Fibroblast of mammary gland (primary cell): ENCODE data around the gene TMLHE.
"Not testable (repeated sequence)": the region's sequence is repeated elsewhere in the genome, so short reads cannot be mapped to it uniquely, and the experiment has no call there.

ENCODE experiments used
- DNase-seq: peaks from one replicate; pipeline ENCODE4 v3.0.0-alpha.2; 2010; ENCODE audit warnings: low read depth
- H3K4me3 ChIP-seq: 2 replicates; pipeline ENCODE4 v1.5.1; 2011; ENCODE audit warnings: low read depth, mild to moderate bottlenecking, low read length, moderate library complexity; ENCODE audit not compliant: control insufficient read depth
- CTCF ChIP-seq: conservative IDR thresholded peaks from 2 replicates; pipeline ENCODE4 v1.5.1; 2011; ENCODE audit warnings: low read depth, low read length, inconsistent platforms; ENCODE audit not compliant: control insufficient read depth, insufficient read depth

Gene TMLHE

GRCh38 chrX:155612312-155613224 is at the start of gene TMLHE, which contains the start of gene SPRY3:
Gene TMLHE, minus strand, starts transcription at chrX:155612952. Its CDS starts 67,676 bp downstream, at chrX:155545276.
Gene SPRY3, plus strand, starts transcription at chrX:155612586.
- no peak for TF ChIP-seq CTCF
- DNase-seq: peak; percentile 46

GRCh38 chrX:155662282-155662681 is 49.5 kb upstream of the TMLHE start:
- DNase-seq: peak; percentile 7
- H3K4me3 ChIP-seq: no peak overlapping the region
- TF ChIP-seq CTCF: peak; percentile 33

More at GRCh38 chrX:155612312-155613224, at the start of gene TMLHE, which contains the start of gene SPRY3:
- peak within 1 kb of the TSS; percentile 75 for H3K4me3 ChIP-seq

GRCh38 chrX:155645180-155645579 is 32.4 kb upstream of the TMLHE start:
- H3K4me3 ChIP-seq: no peak overlapping the region
- no peak for DNase-seq
- no peak for TF ChIP-seq CTCF

- no peak for TF ChIP-seq CTCF
- no peak overlapping the region for H3K4me3 ChIP-seq
- DNase-seq: no peak
Measured at GRCh38 chrX:155643240-155643639, 30.5 kb upstream of the TMLHE start.

- H3K4me3 ChIP-seq: peak overlapping the region; percentile 15
- not testable (repeated sequence) for DNase-seq
Measured at GRCh38 chrX:155641371-155641770, 28.6 kb upstream of the TMLHE start.

- no peak for DNase-seq
- no peak overlapping the region for H3K4me3 ChIP-seq
- no peak for TF ChIP-seq CTCF
Measured at GRCh38 chrX:155637714-155638113, 25.0 kb upstream of the TMLHE start.

GRCh38 chrX:155635019-155635418 is 22.3 kb upstream of the TMLHE start:
- DNase-seq, H3K4me3 ChIP-seq: not testable (repeated sequence)
